Epithelial cell of proximal tubule (primary cell): ENCODE results near the gene LGALS16. TPM values are rescaled to one million over a fixed set of nuclear protein-coding genes. Genes with fewer than 3 reads are reported as not detected.

Experiments used
- DNase-seq: peaks from one replicate; pipeline ENCODE4 v3.0.0-alpha.2; 2011; ENCODE audit warnings: low read depth
- H3K4me3 ChIP-seq: 2 replicates; pipeline ENCODE4 v1.5.1; 2011; ENCODE audit warnings: low read depth, mild to moderate bottlenecking, low read length
- total RNA-seq: library from RNA; depleted of rRNA; stranded (reverse); fragments of >200 nt; gene quantifications from 2 replicates; pipeline ENCODE4 v1.2.3, GENCODE V29; 2015
- TF ChIP-seq, protein P1 (sequence below): conservative IDR thresholded peaks from 2 replicates; pipeline ENCODE4 v1.5.1; 2012; ENCODE audit warnings: low read depth, mild to moderate bottlenecking, low read length

LGALS16 gene
- total RNA-seq, 1 donor from 2014 or later = not detected

- H3K4me3 ChIP-seq = no peak overlapping the region
- DNase-seq = no peak
- TF ChIP-seq, protein P1, sequence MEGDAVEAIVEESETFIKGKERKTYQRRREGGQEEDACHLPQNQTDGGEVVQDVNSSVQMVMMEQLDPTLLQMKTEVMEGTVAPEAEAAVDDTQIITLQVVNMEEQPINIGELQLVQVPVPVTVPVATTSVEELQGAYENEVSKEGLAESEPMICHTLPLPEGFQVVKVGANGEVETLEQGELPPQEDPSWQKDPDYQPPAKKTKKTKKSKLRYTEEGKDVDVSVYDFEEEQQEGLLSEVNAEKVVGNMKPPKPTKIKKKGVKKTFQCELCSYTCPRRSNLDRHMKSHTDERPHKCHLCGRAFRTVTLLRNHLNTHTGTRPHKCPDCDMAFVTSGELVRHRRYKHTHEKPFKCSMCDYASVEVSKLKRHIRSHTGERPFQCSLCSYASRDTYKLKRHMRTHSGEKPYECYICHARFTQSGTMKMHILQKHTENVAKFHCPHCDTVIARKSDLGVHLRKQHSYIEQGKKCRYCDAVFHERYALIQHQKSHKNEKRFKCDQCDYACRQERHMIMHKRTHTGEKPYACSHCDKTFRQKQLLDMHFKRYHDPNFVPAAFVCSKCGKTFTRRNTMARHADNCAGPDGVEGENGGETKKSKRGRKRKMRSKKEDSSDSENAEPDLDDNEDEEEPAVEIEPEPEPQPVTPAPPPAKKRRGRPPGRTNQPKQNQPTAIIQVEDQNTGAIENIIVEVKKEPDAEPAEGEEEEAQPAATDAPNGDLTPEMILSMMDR = no peak
Observed at GRCh38 chr19:39701291-39701690, 45.6 kb downstream of the LGALS16 start.

DNA sequence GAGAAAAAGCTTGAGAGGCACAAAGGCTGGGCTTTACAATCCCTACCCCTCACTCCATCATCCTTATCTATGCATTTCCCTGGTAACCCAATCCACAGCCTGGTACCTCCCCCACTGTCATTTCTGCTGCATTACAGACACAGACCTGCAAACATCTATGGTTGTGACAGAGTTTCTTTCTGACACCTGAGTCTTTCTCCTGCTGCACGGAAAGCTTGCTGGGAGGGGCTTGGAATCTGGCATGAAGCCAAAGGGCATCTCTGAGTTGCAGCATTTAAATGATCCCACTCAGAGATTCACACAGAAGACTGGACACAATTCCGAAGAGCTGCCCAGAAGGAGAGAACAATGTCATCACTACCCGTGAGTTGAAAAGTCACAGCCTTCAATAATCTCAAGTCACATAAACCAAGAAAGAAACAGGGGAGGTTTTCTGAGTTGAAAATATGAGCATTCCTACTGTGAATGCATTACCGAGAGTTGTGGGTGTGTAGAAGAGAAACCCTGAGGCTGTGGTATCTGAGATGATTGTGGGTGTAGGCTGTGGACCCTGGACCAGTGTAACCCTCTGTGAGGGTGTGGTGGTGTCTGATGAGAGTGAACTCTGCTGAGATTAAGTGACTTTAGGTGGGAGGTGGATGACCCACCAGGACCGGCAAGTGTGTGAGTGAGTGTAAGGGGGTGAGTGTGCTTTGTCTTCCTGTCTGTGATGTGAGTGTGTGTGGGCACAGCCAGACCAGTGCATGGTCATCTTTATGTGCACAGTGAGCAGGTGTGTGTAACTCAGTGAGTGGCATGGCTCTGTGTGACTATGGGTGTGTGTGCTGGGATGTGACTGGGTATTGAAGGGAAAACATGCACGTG, 48.7 kb downstream of the LGALS16 start, which contains the start of gene LGALS14:
LGALS14 (plus strand) TSS at position 301 of the 864 bp plus-strand sequence; CDS start at position 349, 48 bp downstream.
- no peak for DNase-seq
- H3K4me3 ChIP-seq = no peak within 1 kb of the TSS
- TF ChIP-seq, protein P1 = no peak

GRCh38 chr19:39705578-39706188, 50.0 kb downstream of the LGALS16 start:
- no peak overlapping the region for H3K4me3 ChIP-seq
- TF ChIP-seq, protein P1 = no peak
- DNase-seq = no peak

GRCh38 chr19:39708594-39708993, 52.9 kb downstream of the LGALS16 start:
- TF ChIP-seq, protein P1 = no peak
- DNase-seq = no peak
- H3K4me3 ChIP-seq = no peak overlapping the region

DNA sequence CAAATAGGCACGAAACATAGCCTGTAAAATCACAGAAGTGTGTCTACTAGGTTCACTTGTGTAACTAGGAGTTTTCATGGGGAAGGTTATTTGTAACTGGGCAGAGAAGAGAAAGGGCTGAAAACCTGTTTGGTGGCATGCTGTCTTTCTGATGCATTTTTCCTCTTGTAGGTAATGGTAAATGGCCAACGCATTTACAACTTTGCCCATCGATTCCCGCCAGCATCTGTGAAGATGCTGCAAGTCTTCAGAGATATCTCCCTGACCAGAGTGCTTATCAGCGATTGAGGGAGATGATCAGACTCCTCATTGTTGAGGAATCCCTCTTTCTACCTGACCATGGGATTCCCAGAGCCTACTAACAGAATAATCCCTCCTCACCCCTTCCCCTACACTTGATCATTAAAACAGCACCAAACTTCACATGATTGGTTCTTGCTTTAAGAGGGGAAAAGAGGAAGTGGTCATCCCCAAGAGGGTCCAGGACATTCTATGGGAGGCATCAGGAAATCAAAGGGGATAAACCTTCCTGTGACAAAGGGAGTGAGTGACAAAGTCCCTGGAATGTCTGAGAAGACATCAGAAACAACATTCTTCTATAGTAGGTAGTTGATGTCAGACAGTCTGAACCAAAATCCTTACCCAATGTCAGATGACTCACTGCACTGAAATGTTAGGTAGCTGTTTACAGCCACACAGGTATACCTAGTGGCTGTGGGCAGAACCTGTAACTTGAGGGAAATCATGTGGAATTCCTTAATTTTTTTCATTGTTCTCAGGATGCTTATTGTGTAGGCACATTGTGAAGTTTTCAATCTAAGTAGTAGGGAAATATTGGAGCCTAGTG, 53.5 kb downstream of the LGALS16 start:
- H3K4me3 ChIP-seq = no peak overlapping the region
- DNase-seq = no peak
- TF ChIP-seq, protein P1 = no peak

Other genes starting within 250 kb of the LGALS16 start
- gene ZFP36, start 249.1 kb upstream of the LGALS16 start, total RNA-seq = 9.7 and 10.0 TPM in 2 replicates
- 17.7 and 22.3 TPM in 2 replicates for gene PLEKHG2, start 243.2 kb upstream of the LGALS16 start, total RNA-seq
- gene RPS16, start 220.0 kb upstream of the LGALS16 start, total RNA-seq = 2,362 and 2,974 TPM in 2 replicates
- 115 and 126 TPM in 2 replicates for gene SUPT5H, start 210.3 kb upstream of the LGALS16 start, total RNA-seq
- gene TIMM50, start 175.1 kb upstream of the LGALS16 start, total RNA-seq = 98.1 and 146 TPM in 2 replicates
- 2.9 and 4.1 TPM in 2 replicates for gene DLL3, start 157.0 kb upstream of the LGALS16 start, total RNA-seq
- gene SELENOV, start 140.8 kb upstream of the LGALS16 start, total RNA-seq = 0.17 TPM in 1 of 2 replicates, not detected in the other
- gene EID2B, start 123.1 kb upstream of the LGALS16 start, total RNA-seq = 1.8 and 2.0 TPM in 2 replicates
- gene EID2, start 115.8 kb upstream of the LGALS16 start, total RNA-seq = 12.3 and 20.8 TPM in 2 replicates
- gene LGALS13, start 53.4 kb upstream of the LGALS16 start, total RNA-seq = not detected in 2 replicates
- not detected in 2 replicates for gene LGALS14, start 48.6 kb downstream of the LGALS16 start, total RNA-seq
- not detected in 2 replicates for gene CLC, start 82.1 kb downstream of the LGALS16 start, total RNA-seq
- not detected in 2 replicates for gene LEUTX, start 122.9 kb downstream of the LGALS16 start, total RNA-seq
- gene DYRK1B, start 178.2 kb downstream of the LGALS16 start, total RNA-seq = 5.7 and 15.5 TPM in 2 replicates
- gene FBL, start 190.5 kb downstream of the LGALS16 start, total RNA-seq = 187 and 237 TPM in 2 replicates